ENCODE results near the gene ANXA4. TPM values are rescaled to one million over a fixed set of nuclear protein-coding genes. Genes with fewer than 3 reads are reported as not detected.
"Not testable (repeated sequence)": the region's sequence is repeated elsewhere in the genome, so short reads cannot be mapped to it uniquely, and the experiment has no call there.

Gene ANXA4
- total RNA-seq, 1 donor from 2014 or later: 30.6 TPM

GRCh38 chr2:69830045-69830905 is 88.3 kb downstream of the ANXA4 start:
- TF ChIP-seq CTCF (IDR thresholded peaks at IDR 0.05; ENCODE audit: borderline replicate concordance): no peak
- H3K27ac ChIP-seq (replicated peaks): peak overlapping the region; percentile 93
- no peaks in the 10 kb centered on the region for H3K9me3 ChIP-seq (replicated peaks)
- intact Hi-C loops (cut with micrococcal nuclease): no loop called here
- H3K36me3 ChIP-seq: no peaks in the 10 kb centered on the region
- peaks cover 43% of the 10 kb centered on the region for H3K4me1 ChIP-seq
- DNase-seq: peak; percentile 16
- peak overlapping the region; percentile 91 for H3K4me3 ChIP-seq
- H3K27me3 ChIP-seq (ENCODE audit: low read depth): no peaks in the 10 kb centered on the region

GRCh38 chr2:69830906-69831241 is 88.9 kb downstream of the ANXA4 start:
- DNase-seq; H3K27me3 ChIP-seq (ENCODE audit: low read depth); H3K9me3 ChIP-seq (replicated peaks); intact Hi-C loops (cut with micrococcal nuclease); H3K27ac ChIP-seq (replicated peaks); H3K36me3 ChIP-seq: not testable (repeated sequence)
- H3K4me1 ChIP-seq: peaks cover 44% of the 10 kb centered on the region
- H3K4me3 ChIP-seq: peak overlapping the region; percentile 91

GRCh38 chr2:69831354-69831905 is 89.5 kb downstream of the ANXA4 start:
- Histone ChIP-seq H3K4me3 (no peak overlapping the region), H3K4me1 (peaks cover 50% of the 10 kb centered on the region)

GRCh38 chr2:69833752-69834151 is 91.8 kb downstream of the ANXA4 start:
- intact Hi-C loops (cut with micrococcal nuclease): no loop called here
- DNase-seq: no peak
- no peak for TF ChIP-seq CTCF (IDR thresholded peaks at IDR 0.05; ENCODE audit: borderline replicate concordance)
- no peaks in the 10 kb centered on the region for H3K9me3 ChIP-seq (replicated peaks)
- no peak overlapping the region for H3K4me3 ChIP-seq
- peaks cover 47% of the 10 kb centered on the region for H3K4me1 ChIP-seq
- H3K27ac ChIP-seq (replicated peaks): no peak overlapping the region
- no peaks in the 10 kb centered on the region for H3K36me3 ChIP-seq
- no peaks in the 10 kb centered on the region for H3K27me3 ChIP-seq (ENCODE audit: low read depth)

More at GRCh38 chr2:69831354-69831905, 89.5 kb downstream of the ANXA4 start:
- Histone ChIP-seq H3K36me3 (no peaks in the 10 kb centered on the region), H3K27ac (replicated peaks) (no peak overlapping the region), H3K9me3 (replicated peaks) (no peaks in the 10 kb centered on the region), H3K27me3 (ENCODE audit: low read depth) (no peaks in the 10 kb centered on the region)
- no peak for TF ChIP-seq CTCF (IDR thresholded peaks at IDR 0.05; ENCODE audit: borderline replicate concordance)
- DNase-seq: no peak
- intact Hi-C loops (cut with micrococcal nuclease): no loop called here

GRCh38 chr2:69835666-69836065 is 93.7 kb downstream of the ANXA4 start:
- intact Hi-C loops (cut with micrococcal nuclease): no loop called here
- Histone ChIP-seq H3K27ac (replicated peaks) (no peak overlapping the region), H3K27me3 (ENCODE audit: low read depth) (no peaks in the 10 kb centered on the region), H3K4me3 (no peak overlapping the region), H3K9me3 (replicated peaks) (no peaks in the 10 kb centered on the region), H3K4me1 (peaks cover 31% of the 10 kb centered on the region), H3K36me3 (peaks cover 8% of the 10 kb centered on the region)
- TF ChIP-seq CTCF (IDR thresholded peaks at IDR 0.05; ENCODE audit: borderline replicate concordance): no peak
- DNase-seq: no peak

- no peak for TF ChIP-seq CTCF (IDR thresholded peaks at IDR 0.05; ENCODE audit: borderline replicate concordance)
- DNase-seq: no peak
- Histone ChIP-seq H3K36me3 (peaks cover 8% of the 10 kb centered on the region), H3K9me3 (replicated peaks) (no peaks in the 10 kb centered on the region), H3K27ac (replicated peaks) (no peak overlapping the region), H3K27me3 (ENCODE audit: low read depth) (no peaks in the 10 kb centered on the region), H3K4me1 (peaks cover 24% of the 10 kb centered on the region), H3K4me3 (no peak overlapping the region)
- intact Hi-C loops (cut with micrococcal nuclease): no loop called here
Observed at GRCh38 chr2:69836316-69836715, 94.4 kb downstream of the ANXA4 start.

Data from left ventricle myocardium inferior (tissue), 1 donor.